Effector CD8-positive, alpha-beta T cell (primary cell): ENCODE measurements around the gene OLFML2A.
"Not testable (repeated sequence)": the region's sequence is repeated elsewhere in the genome, so short reads cannot be mapped to it uniquely, and the experiment has no call there.

ENCODE experiments used
- DNase-seq: peaks from one replicate; lab custom pipeline; 2025; lab: John Stamatoyannopoulos, UW
- total RNA-seq, 4 experiments: gene quantifications; one replicate each; lab custom pipeline; 2026; lab: John Stamatoyannopoulos, UW

OLFML2A gene
- total RNA-seq, result 0 to 0.36 (median 0.09) reads per million in 4 experiments

DNA sequence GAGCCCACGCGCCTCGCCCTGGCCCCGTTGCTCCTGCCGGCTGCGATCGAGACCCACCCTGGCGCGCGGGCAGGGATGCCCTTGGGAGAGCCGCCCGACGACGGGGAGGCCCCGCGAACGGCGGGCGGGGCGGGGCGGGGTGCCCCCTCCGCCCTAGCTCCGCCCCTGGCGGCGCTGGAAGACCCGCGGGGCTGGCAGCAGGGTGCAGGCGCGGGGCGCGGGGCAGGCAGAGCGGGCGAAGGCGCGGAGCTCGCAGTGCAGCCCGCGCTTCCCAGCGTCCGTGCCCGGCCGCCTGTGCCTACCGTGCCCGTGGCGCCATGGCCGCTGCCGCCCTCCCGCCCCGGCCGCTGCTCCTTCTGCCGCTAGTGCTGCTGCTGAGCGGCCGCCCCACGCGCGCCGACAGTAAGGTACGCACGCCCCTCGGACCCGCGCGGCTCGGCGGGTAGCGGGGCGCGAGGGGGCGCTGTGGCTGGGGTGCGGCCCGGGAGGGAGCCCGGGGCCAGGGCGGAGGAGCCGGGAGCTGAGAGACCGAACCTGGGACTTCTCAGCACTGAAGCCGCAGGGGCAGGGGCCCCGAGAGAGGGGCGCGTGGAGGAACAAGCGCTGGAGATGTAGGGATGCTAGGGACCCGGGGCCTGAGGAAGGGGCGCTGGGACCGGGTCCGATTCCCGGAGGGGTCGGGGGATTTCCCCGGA, at the start of gene OLFML2A:
TSS of gene OLFML2A (plus strand) at position 180 of the 695 bp plus-strand sequence. CDS start at position 318, 138 bp downstream.
- DNase-seq, result no peak

- no peak for DNase-seq
These were observed 46.2 kb upstream of the OLFML2A start for GRCh38 chr9:124730772-124731171.

DNA sequence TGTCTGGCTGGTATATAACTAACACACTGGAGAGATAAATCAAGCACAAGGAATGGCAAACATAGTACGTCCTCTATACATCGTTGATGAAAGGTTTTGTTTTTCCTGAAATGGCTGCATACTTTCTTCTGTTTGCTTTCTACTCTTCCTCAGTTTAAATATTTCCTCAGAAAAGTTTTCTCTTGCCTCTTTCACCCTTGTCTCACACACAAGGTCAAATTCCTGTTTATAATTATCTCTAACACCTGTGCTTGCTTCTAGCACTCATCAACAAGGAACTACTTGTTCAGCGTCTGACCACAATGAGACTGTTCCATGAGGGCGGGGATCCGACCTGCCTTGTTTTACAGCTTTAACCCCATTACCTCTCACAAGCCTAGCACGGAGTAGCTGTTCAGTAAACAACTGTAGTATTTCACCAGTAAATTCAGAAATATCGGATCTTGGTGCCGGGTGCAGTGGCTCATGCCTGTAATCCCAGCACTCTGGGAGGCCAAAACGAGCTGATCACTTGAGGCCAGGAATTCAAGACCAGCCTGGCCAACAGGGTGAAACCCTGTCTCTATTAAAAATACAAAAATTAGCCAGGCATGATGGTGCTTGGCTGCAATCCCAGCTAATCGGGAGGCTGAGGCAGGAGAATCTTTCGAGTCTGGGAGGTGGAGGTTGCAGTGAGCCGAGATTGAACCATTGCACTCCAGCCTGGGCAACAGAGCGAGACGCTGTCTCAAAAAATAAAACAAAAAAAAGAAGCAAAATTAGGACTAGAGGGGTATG, 42.8 kb upstream of the OLFML2A start:
- no peak for DNase-seq

GRCh38 chr9:124734741-124735083, 42.2 kb upstream of the OLFML2A start:
- DNase-seq, result not testable (repeated sequence)

GRCh38 chr9:124735121-124735520, 41.8 kb upstream of the OLFML2A start:
- DNase-seq, result no peak

DNA sequence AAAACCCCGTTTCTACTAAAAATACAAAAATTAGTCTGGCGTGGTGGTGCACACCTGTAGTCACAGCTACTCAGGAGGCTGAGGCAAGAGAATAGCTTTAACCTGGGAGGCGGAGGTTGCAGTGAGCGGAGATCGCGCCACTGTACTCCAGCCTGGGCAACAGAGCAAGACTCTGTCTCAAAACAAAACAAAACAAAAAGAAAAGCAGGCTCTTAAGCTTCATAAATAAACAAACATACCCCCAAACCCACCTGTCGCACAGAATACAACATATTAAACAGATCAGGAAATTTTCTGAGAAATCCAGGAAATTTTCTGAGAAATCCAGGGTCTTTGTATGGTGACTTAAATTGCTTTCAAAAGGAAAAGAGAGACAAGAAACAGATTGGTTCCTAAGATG, 38.9 kb upstream of the OLFML2A start:
- not testable (repeated sequence) for DNase-seq

DNA sequence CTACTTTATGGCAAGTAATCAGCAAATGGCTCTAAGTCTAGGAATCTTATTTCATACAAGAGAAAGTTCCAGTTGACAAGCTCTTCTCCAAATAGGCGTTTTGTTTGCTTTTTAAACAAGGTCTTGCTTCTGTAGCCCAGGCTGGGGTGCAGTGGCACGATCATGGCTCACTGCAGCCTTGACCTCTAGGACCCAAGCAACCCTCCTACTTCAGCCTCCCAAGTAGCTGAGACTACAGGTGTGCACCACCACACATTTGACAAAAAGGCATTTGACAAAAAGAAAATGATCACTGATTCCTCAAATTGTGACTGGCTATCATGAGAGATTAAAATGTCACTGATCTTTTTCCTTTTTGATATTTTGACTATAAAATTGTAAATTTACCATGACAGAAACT, 37.6 kb upstream of the OLFML2A start:
- DNase-seq, result no peak

DNA sequence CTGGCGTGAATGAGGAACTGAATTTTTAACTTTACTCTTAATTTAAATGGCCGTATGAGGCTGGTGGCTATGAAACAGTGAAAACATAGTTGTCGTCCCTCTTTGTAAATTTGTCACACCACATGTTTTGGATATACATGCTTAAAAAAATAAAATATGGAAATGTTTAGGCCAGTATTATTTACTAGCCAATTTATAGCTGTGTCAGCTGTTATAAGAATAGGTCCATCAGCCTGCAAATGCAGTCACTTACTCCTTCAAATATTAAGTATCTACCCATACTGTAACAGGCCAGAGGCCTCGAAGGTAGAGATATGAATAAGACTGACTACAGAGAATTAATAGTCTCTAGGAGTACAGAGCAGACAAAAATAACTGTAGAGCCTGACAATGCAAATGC, 35.8 kb upstream of the OLFML2A start:
- no peak for DNase-seq

DNA sequence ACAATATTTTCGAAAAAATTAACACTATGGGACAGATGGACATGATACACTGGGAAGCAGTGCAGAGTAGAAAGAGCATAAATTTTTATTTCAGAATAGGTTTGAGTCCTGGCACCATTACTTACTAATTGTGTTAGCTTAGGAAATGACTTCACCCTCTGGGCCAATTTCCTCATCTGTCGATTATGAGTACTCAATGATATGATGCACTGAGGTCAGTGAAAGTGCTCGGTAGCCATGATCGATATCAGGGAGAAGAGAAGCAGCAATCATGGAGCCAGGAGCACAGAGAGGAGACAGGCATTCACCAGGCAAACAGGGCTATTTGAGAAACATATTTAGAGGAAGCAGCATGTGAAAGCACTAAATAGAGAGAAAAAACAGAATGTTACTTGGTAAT, 35.3 kb upstream of the OLFML2A start:
- DNase-seq, result no peak

DNA sequence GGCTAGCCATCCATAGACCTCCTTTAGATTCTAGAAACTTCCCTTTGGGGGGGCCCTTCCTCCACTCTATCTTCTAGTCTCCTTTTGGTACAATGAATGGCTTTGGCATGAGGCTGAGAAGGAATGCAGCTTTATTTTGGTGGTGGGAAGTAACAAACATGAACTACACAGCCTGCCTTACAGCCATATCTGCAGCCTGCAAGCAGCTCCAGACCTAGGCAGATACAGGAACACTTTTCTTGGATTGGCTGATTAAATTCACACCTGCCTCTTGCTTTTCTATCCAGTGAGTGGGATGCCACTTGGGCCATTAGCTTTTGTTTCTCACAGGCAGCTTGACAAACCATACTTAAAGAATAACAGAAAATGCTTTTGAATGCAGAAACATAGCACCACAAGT, 34.0 kb upstream of the OLFML2A start:
- DNase-seq, result no peak

DNA sequence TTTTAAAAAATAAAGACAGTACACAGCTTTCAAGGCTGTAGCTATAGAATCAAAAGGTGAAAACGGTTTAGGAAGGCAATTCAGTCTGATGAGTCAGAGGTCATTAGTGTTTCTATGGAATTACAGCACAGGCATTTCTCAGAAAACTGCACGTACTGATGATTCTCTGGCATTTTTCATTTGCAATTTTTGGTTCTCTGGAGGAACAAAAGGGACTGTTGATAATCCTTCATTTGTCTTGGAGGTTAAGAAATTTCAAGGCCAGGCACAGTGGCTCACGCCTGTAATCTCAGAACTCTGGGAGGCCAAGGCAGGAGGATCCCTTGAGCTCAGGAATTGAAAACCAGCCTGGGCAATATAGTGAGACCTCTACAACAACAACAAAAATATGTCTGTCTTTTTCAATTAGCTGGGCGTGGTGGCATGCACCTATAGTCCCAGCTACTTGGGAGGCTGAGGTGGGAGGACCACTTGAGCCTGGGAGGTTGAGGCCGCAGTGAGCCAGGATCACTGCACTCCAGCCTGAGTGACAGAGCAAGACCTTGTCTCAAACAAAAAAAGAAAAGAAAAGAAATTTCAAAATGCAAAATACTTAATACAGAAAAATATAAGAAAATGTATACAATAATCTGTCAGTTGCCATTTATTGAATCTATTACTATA, 33.1 kb upstream of the OLFML2A start:
- no peak for DNase-seq

DNA sequence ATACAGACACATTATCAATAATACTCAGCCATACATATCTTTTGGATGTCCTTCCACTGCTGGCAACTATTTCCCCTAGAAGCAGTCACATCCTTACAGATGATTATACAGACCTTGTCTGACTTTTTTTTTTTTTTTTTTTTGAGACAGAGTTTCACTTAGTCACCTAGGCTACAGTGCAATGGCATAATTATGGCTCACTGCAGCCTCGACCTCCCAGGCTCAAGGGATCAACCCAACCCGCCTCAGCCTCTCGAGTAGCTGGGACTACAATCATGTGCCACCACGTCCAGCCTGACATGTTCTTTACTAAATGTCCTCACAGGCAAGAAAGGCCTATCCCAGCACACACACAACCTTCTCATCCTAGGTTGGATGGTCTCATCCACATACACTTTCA, 29.9 kb upstream of the OLFML2A start:
- DNase-seq, result no peak

DNA sequence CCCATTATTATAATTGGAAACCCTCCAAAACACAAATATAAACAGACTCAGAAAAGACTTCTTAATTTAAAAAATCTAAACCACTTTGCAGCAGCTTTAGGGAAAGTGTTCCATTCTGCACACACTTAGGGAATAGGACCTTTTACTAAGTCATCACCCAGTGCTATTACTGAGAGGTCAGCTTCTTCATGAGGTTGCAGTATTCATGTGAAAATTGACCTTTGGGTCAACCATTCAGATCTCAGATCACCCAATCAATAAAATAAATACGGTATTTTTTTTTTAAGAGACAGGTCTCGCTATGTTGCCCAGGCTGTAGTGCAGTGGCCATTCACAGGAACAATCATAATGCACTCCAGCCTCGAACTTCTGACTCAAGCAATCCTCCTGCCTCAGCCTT, 27.6 kb upstream of the OLFML2A start:
- DNase-seq, result no peak

GRCh38 chr9:124749781-124750180, 27.2 kb upstream of the OLFML2A start:
- no peak for DNase-seq

DNA sequence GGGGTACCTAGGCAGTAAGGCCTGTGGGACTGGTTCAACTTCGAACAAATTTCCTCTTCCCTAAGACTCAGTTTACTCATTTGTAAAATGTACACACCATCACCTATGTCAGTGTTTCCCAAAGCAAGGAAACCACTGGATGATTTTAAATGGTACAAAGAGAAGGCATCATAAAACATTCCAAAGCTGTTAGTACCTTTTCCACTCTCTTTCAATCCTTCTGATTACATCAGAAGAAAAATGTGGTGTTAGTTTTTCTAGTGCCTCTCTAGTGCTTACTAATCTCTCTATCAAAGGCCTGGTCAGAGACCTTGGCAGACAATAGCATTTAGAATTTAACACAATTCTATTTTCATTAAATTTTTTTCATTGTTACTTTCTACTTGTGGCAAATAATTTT, 24.0 kb upstream of the OLFML2A start:
- no peak for DNase-seq

GRCh38 chr9:124754289-124754688, 22.6 kb upstream of the OLFML2A start:
- no peak for DNase-seq

DNA sequence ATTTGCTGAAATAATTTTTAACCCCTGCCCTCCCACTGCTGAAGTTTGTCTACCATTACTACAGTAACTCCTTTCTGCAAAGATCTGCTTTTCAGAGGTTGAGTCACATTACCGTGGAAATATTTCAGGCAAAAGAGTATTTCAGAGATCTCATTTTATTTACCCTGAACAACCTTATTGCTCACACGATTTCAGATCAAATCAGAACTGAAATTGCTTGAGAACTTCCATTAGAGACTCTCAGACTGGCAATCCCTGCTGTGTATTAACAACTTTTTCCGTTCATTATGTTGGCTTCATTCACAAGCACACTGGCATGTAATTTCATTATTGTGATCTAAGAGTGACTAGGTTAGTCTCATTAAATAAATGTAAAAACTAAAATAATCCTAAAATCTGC, 21.9 kb upstream of the OLFML2A start:
- DNase-seq, result no peak

- DNase-seq, result no peak
These were observed 20.9 kb upstream of the OLFML2A start for GRCh38 chr9:124756011-124756410.

DNA sequence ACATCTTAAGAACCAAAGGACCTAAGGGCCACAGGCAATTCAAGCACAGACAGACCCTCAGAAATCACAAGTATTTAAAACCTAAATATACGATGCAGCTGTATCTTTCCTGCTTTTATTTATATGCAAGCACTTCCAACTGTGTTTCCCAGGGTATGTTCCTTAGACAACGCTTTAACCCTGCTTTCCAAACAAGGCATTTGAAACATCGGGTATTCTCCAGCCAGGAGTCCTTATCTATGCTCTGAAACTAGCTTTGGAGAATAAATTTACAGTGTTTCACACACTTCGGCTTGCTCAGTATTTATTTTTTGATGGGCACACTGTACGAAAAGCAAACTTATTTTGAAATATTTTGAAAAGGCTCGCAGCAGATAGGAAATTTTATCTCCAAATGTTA, 19.3 kb upstream of the OLFML2A start:
- no peak for DNase-seq

GRCh38 chr9:124758061-124758460, 18.9 kb upstream of the OLFML2A start:
- no peak for DNase-seq

DNA sequence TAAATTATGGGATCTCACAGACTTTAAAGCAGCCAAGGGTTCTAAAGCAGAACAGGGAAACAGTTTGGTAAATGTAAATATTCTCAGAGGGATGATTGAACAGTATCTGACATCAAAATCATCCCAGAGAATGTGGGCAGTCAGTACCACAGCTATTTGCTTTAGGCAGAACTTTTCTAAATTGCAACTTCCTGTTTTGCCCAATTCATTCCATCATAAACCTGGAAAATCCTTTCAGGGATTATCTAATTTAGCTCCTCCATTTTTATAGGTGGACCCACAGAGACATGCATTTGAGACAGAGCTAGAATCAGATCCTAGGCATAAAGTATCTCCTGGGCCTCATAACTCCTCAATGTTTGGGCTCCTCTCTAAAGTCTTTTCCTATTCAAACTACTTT, 18.2 kb upstream of the OLFML2A start:
- no peak for DNase-seq

DNA sequence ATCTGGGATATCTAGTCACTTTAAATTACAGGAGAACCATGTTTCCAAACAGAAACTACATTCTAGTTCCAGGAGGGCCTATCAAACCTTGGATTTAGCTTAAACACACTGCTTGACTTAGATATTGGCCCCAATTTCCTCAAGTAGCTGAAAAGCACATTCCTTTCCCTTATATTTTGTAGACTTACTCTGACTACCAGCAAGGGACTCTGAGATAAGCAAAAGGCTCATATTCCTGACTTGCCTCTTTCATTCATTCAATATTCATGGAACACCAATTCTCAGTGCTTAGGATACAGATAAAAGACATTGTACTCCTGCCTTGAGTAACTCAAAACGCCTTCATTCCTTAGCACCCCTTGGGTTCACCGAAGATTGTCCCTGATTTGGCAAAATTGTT, 17.6 kb upstream of the OLFML2A start:
- DNase-seq, result no peak

DNA sequence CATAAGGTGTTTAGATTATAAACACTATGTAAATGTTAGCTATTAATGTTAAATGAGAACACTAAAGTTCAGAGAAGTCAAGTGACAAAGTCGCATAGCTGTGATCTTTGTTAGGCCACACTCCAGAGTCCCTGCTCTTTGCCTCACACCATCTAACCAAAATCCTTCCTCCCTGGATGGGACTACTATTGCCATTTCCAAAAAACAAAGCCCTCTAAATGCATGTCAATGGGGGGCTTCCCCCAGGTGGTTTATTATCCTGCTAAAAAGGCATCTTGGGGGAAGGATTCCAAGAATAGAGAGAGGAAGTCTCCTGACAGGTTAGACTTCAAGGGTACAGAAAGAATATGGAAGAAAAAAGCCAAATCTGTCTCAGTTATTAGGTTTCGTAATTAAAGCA, 16.2 kb upstream of the OLFML2A start:
- no peak for DNase-seq
